NCI-H1436 (cell line): Measurements from ENCODE around the gene GABPB1.
A peak's percentile ranks its signal among the peaks of the same experiment; 100 is the strongest.
"Not testable (repeated sequence)": the region's sequence is repeated elsewhere in the genome, so short reads cannot be mapped to it uniquely, and the experiment has no call there.

Source experiments
- DNase-seq: peaks from one replicate; lab custom pipeline; 2025; lab: John Stamatoyannopoulos, UW

Gene GABPB1

DNA sequence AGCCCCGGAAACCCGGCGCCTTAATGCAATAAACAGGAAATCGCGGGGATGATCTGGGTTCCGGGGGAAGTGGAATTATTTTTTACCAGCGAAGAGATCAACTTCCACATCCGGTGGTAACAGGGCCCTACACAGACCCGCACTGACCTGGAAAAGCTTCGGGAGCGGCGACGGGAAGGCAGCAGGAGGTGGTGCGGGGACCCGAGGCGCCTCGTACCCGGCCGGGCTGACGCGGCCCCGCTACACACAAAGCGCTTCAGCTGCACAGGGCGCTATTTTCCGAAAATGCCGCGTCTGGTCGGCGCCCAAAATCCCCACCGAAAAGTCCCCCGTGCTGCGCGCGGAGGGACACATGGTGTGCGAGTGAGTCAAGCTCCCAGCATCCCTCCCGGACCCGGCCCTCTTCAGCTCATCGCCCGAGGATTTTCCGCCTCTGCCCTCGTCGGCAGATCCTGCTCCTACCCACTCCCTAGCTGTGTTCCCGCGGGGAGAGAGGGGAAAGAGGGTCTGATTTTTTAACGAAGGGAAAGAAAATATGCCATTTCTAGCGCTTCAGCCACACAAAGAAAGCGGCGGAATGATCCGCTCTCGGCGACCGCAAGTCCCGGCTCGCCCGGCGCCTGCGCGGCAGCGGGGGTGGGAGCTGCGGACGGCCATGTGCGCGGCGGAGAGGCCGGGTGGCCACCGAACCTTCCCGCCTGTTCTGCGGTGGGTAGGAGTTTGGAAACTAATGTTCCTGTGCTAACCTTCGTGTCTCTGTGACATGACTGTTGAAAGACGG lies at the start of gene GABPB1:
Gene GABPB1, minus strand, starts transcription at position 361 of the 781 bp plus-strand sequence. CDS start 45,400 bp downstream, outside the sequence.
- DNase-seq = peak; percentile 88

GRCh38 chr15:50391561-50391960 lies 36.6 kb upstream of the GABPB1 start:
- DNase-seq = not testable (repeated sequence)

- no peak for DNase-seq
These were observed 35.7 kb upstream of the GABPB1 start for GRCh38 chr15:50390554-50391264.

- DNase-seq = not testable (repeated sequence)
These were observed 27.4 kb upstream of the GABPB1 start for GRCh38 chr15:50382408-50382807.

GRCh38 chr15:50381438-50381837 lies 26.4 kb upstream of the GABPB1 start:
- no peak for DNase-seq

GRCh38 chr15:50380089-50380488 lies 25.1 kb upstream of the GABPB1 start:
- no peak for DNase-seq

DNA sequence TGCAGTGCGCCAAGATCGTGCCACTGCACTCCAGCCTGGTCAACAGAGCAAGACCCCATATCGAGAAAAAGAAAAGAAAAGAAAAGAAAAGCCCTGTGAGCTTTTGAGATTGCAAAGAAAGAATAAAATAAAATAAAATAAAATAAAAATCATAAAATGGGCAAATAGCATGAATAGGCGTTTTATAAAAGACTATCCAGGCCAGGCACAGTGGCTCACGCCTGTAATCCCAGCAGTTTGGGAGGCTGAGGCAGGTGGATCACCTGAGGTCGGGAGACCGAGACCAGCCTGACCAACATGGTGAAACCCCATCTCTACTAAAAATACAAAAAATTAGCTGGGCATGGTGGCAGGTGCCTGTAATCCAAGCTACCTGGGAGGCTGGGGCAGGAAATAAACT lies 24.4 kb upstream of the GABPB1 start:
- DNase-seq = not testable (repeated sequence)

- no peak for DNase-seq
These were observed 23.8 kb upstream of the GABPB1 start for GRCh38 chr15:50378776-50379175.

DNA sequence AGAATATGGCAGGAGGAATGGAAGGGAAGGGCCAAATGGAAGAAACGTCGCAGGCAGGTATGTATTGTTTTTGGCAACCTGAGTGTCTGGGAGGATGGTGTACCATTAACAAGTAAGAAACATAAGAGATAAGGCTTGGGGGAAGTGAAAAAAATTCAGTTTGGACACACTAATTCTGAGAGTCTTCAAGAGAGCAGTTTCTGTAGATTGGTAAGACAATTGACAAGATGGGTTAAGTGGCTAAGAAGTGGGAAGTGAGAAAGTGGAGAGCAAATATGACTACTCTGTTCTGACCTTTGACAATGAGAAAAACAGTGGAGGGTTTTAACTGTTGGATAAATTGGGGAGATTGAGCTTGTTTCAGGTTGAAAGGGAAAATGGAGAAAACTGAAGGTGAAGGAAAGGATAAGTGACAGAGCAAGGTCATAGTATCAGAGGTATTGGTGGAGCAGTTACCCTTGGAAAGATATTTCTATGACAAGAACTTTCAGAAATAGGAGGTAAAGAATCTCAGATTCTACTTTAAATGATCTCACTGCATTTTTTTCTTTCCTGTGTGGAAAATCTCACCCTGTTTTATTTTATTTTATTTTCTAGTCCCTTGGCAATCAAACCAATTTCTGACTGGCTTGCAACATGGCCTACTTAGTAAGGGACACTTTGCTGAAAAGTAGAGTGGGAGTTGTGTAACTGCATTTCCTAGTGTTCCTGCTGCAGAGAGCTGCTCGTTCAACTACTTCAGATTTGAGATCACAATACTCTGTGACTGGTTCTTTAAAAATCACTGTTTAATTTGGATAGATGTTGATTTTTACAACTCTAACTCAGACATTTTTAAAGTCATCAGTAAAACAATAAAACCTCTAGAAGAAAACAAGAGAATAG lies 23.1 kb upstream of the GABPB1 start:
- no peak for DNase-seq

- not testable (repeated sequence) for DNase-seq
These were observed 14.6 kb upstream of the GABPB1 start for GRCh38 chr15:50369564-50369963.

- no peak for DNase-seq
These were observed 11.0 kb upstream of the GABPB1 start for GRCh38 chr15:50365971-50366370.

DNA sequence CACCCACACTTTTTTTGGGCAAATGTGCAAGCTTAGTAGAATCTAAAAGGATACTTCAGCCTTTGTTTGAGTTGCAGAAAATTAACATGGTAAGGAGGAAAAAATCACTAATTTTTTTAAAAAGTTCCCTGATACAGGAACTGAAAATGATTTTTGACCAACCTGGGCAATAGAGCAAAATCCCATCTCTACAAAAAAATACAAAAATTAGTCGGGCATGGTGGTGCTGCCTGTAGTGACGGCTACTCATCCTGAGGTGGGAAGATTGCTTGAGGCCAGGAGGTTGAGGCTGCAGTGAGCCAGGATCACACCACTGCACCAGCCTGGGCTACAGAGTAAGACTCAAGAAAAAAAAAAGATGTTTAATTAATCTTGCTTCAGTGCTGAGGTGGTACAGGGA lies 10.6 kb upstream of the GABPB1 start:
- DNase-seq = no peak

DNA sequence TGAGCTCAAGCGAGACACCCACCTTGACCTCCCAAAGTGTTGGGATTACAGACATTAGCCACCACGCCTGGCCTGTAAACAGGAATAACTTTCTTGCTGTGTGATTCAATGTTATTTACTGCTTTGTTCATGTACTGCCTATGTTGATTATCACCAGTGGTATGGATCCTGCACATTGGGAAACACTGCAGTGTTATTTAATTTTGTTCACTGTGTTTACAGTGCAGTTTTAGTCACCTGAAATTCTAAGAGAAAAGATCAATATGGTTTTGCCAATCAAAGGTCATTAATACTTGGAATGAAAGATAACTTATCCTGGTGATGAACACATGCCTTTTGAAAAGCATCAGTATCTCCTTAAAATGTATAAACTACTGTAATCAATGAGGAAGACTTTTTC lies 8.6 kb upstream of the GABPB1 start:
- DNase-seq = no peak

DNA sequence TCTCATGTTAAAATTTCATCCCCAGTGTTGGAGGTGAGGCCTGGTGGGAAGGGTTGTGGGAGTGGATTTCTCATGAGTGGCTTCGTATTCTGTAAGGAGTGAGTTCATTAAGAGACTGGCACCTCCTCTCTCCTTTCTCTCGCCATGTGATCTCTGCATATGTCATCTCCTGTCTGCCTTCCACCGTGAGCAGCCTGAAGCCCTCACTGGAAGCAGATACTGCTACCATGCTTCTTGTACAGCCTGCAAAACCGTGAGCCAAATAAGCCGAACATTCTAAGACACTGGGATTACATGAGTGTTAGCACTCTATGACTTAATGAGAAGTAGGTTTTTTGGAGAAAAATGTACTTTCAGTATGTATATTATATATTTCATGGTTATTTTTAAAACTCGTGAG lies 6.8 kb upstream of the GABPB1 start:
- DNase-seq = no peak

DNA sequence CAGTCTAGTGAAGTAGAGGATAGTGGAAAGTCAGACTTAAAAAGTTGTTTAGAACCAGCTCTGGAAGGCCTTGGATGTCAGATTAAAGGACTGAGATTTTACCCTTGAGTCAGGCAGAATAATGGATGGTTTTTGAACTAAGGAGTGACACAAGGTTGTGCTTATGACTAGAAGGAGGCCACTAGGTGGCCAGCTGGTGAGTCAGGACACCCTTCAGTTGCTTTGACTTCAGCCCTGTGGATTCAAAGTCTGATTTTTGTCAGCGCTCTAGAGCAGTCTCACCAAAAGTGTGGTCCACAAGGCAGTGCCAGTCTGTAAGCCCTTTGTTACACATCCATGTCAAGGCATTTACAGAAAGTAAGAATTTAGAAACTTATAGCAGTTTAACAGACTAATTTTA lies 3.8 kb upstream of the GABPB1 start:
- no peak for DNase-seq

DNA sequence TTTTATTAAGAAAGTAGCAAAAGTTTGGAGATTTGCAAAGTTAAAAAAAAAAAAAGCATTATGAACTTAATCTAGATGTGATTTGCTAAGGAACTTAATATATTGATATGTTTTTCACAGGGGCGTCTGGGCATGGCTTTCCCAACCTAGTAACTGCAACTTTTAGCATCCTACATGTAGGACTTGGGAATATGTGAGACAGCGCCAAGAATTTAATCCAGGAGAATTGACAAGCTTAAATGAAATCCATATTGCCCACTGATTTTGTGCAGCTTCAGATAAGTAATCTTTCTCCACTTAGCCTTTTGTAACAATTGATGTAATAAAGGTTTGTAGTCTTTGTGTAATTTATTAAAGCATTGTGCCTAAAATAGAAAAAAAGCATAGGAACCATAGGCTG lies 982 bp upstream of the GABPB1 start:
- DNase-seq = no peak

- DNase-seq = no peak
These were observed 564 bp upstream of the GABPB1 start for GRCh38 chr15:50355619-50355905.

DNA sequence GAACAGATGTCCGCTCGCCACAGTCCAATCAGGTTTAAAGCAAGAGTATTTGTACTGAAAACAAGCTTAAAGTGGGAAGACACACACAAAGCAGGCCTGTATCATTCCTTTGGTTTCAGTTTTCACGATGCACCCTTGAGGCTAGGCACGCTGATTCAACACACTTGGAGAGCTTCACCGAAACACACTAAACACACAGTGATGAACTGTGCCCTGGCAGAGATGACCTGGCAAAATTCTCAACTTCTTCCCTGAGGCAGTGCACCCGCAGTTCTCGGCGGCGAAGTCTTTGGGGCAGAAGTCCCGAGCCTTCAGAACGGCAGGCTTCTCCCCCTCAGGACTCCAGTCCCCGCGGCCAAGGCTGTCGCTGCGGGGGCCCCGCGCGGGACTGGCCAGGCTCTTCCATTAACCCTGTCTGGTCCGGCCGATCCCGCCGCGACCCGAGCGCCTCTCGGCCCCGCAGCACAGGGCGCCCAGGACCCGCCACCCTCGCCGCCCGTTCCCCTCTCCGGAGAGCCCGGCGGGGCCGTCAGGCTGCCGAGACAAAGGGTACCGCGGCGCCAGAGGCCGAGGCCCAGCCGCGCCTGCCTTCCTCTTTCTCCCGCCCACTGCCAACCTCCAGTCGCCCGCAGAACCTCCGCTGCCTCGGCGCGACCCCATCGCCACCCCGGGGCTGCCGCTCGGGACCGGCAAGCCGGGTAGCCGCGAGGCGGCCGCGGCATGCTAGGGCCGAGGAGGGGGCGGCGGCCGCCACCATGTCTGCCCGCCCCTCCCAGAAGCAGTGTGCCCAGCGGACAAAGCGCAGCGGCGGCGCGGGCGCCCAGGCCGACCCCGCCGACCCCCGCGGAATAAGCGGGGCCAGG lies 792 bp downstream of the GABPB1 start:
- DNase-seq = no peak

DNA sequence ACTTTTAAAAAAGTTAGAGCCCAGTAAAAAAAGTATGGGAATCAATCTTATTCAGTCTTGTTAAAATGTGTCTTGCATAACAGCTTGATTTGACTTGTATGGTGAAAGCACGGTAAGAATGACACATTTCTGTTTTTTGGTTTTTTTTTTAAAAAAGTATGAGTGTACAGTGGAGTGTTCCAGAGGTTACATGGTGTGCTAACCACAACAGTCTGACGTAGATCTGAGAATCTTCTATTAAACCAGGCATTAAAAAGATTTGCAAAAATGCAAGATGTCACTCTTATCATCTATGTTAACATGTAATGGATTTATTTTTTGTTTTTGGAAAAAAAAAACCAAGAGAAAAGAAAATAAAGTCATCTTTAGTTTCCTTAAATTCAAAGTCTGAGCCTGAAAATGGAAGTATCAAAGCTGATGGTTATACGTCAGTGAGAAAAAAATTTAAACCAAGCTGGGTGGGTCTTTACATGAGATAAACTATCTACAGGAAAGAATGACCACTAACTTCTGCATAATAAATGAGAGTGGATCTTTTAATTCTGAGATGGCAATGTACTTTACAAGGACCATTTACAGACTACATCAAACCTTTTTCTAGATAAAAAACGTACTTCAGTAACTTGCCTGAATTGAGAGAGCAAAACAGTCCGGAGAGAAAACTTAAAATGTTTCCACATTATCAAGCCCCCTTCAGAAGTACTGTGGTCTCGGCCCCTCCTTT lies 1.6 kb downstream of the GABPB1 start:
- DNase-seq = no peak

DNA sequence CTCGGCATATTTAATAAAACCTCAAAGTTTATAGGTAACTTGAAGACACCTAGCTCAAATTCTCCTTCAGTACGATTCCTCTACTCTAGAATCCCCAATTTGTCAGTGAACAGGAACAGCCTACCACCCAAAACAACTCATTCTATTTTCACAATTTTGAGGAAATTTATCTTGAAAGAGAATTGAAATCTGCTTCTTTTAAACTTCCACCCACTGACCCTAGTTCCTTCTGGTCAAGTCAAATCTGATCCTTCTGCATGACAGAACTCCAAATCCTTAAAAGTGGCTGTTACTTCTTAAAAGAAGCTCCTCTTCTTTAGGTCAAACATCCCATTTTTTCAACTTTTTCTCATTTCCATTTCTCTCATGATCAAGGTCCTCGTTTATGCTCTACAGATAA lies 4.4 kb downstream of the GABPB1 start:
- no peak for DNase-seq

- DNase-seq = no peak
These were observed 9.7 kb downstream of the GABPB1 start for GRCh38 chr15:50345298-50345697.
